ENCODE measurements around the gene GIMAP4. TPM values are rescaled to one million over a fixed set of nuclear protein-coding genes. Genes with fewer than 3 reads are reported as not detected.
"Not testable (repeated sequence)": the region's sequence is repeated elsewhere in the genome, so short reads cannot be mapped to it uniquely, and the experiment has no call there.

The GIMAP4 gene
- total RNA-seq, result 34.7 TPM
- long read RNA-seq, transcript GIMAP4-201 (3 exons, 2,060 nt), result major isoform, 36 of 45 reads
- long read RNA-seq, partial matches to known transcripts, result 4 of 45 reads
- long read RNA-seq, other reads (novel, unspliced or antisense), result 1 of 45 reads

DNA sequence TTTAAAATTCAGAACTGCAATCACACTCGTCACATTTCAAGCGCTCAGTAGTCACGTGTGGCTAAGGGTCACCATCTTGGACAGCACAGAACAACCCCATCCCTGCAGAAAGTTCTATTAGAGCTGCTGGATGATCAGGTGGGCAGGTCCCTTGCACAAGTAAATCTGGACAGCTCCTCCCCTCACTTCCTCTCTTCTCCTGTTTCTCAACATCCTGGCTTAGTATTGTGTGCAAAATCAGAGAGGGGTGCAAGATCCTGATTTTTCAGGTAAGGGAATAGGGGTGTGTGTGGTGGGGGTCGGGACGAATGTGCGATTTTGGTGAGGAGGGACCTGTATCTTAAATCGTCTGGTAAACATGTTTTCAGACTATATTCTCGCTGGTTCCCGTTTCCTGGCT lies at the start of gene GIMAP4:
TSS of gene GIMAP4 (plus strand) at position 222 of the 400 bp plus-strand sequence. CDS start 2,512 bp downstream, outside the sequence.
- DNase-seq (no peak), ATAC-seq (ENCODE audit: poor library complexity) (peak; percentile 66)
- intact Hi-C loops (cut with DNase I), result no loop called here

GRCh38 chr7:150519310-150519709 lies 47.9 kb upstream of the GIMAP4 start:
- intact Hi-C loops (cut with DNase I), result no loop called here
- DNase-seq (no peak), ATAC-seq (ENCODE audit: poor library complexity) (no peak)

- DNase-seq (no peak), ATAC-seq (ENCODE audit: poor library complexity) (no peak)
- intact Hi-C loops (cut with DNase I), result no loop called here
Observed at GRCh38 chr7:150520145-150520544, 47.0 kb upstream of the GIMAP4 start.

DNA sequence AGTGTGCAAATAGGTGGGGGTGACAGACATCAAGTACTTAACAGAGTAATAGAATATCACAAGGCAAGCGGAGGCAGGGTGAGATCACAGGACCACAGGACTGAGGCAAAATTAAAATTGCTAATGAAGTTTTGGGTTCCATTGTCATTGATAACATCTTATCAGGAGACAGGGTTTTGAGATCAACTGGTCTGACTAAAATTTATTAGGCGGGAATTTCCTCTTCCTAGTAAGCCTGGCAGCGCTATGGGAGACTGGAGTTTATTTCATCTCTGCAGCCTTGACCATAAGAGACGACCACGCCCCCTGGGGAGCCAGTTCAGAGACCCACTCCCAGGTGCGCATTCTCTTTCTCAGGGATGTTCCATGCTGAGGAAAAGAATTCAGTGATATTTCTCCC lies 44.3 kb upstream of the GIMAP4 start:
- intact Hi-C loops (cut with DNase I), result not testable (repeated sequence)

DNA sequence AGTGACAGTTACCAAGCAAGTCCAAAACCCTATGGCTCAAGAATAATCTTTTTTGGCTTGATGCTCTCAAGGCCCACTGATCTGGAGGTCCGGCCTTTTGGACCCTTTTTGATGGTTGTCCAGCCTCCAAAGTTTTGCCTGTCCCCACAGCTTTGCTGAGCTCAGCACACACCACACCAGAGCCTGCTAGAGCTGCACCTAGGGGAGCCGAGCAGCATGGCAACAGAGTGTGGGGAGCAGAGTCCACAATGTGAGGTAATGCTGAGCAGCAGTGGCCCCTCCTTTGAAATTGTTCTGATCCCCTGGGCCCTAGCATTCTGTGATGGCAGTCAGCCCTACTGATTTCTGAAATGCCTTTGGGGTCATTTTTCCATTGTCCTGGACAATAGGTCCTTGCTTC lies 43.2 kb upstream of the GIMAP4 start:
- DNase-seq (no peak), ATAC-seq (ENCODE audit: poor library complexity) (no peak)
- intact Hi-C loops (cut with DNase I), result no loop called here

More for the DNA sequence above, 44.3 kb upstream of the GIMAP4 start:
- DNase-seq; ATAC-seq (ENCODE audit: poor library complexity): not testable (repeated sequence)

DNA sequence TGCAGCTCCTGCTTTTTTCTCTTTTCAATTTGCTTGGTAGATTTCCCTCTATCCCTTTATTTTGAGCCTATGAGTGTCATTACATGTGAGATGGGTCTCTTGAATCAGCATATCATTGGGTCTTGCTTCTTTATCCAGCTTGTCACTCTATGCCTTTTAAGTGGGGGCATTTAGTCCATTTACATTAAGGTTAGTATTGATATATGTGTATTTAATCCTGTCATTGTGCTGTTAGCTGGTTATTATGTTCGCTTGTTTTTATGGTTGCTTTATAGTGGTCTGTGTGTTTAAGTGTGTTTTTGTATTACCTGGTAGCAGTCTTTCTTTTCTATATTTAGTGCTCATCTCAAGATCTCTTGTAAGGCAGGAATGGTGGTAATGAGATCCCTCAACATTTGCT lies 35.5 kb upstream of the GIMAP4 start:
- intact Hi-C loops (cut with DNase I), result no loop called here
- DNase-seq (no peak), ATAC-seq (ENCODE audit: poor library complexity) (no peak)

DNA sequence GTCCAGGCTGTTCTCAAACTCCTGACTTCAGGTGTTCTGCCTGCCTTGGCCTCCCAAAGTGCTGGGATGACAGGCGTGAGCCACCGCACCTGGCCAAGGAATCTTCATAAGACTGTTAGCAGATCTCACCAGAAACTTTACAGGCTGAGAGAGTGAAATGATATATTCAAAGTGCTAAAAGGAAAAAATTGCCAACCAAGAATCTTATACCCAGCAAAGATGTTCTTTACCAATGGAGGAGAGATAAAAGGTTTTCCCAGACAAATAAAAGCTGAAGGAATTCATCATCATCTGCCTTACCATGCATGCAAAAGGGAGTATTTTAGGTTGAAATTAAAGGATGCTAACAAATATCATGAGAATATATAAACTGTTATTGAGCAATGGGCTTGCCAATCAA lies 28.9 kb upstream of the GIMAP4 start:
- intact Hi-C loops (cut with DNase I), result no loop called here
- no peak for ATAC-seq (ENCODE audit: poor library complexity)
- no peak for DNase-seq

DNA sequence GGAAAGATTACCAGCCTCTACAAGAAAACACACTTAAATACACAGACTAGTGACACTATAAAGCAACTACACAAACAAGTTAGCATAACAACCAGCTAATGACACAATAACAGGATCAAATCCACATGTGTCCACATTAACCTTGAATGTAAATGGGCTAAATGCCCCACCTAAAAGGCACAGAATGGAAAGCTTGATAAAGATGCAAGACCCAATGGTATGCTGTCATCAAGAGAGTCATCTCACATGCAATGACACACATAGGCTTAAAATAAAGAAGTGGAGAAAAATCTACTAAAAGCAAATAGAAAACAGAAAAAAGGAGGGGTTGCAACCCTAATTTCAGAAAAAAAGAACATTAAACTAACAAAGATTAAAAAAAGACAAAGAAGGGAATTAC lies 14.0 kb upstream of the GIMAP4 start:
- intact Hi-C loops (cut with DNase I), result no loop called here
- ATAC-seq (ENCODE audit: poor library complexity) (no peak), DNase-seq (no peak)

DNA sequence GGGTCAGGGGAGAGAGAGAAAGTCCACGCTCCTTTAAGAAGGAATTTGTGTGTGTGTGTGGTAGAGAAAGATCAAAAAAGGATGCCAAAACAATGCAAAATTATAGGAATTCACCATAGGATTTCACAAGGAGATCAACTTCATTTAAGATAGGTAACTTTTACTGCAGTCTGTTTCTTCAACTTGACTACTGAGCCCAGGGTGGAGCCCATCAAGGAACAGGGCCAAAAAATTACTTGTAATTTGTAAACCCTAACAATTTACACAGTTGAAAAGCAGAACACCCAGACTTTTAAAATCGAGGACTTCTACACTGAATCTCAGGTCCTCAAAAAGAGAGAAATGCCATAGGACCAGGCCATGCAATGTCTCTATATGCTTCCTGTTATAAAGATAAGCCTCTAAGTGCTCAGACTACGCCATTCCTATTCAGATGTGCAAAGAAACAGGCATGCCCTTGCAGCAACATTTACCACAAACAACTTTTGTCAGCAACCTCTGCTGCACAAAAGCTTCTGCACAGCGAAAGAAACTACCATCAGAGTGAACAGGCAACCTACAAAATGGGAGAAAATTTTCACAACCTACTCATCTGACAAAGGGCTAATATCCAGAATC lies 10.6 kb upstream of the GIMAP4 start:
- intact Hi-C loops (cut with DNase I), result no loop called here
- DNase-seq, result no peak
- ATAC-seq (ENCODE audit: poor library complexity), result peak; percentile 75

DNA sequence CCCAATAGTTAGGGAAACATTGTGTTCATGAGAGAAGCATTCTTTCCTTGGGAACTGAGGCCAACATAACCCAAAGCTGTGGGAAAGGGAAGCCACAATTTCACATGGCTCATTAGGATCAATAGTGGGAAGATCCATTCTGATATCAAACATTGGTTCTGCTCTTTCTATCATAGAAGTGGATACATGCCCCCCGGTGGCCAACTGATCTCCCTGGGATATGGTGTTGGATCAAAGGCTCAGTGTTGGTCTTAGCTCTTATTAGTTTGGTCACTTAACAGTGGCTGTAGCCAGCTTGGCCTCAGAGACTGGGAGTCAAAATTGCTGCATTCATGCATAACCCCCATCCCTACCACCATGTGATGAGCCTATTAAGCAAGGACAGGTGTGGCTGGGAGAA lies 6.7 kb upstream of the GIMAP4 start:
- intact Hi-C loops (cut with DNase I), result no loop called here
- ATAC-seq (ENCODE audit: poor library complexity) (no peak), DNase-seq (no peak)

- ATAC-seq (ENCODE audit: poor library complexity) (no peak), DNase-seq (no peak)
- intact Hi-C loops (cut with DNase I), result no loop called here
Observed at GRCh38 chr7:150562919-150563318, 4.3 kb upstream of the GIMAP4 start.

- intact Hi-C loops (cut with DNase I), result no loop called here
- ATAC-seq (ENCODE audit: poor library complexity) (no peak), DNase-seq (no peak)
Observed at GRCh38 chr7:150564006-150564405, 3.2 kb upstream of the GIMAP4 start.

- ATAC-seq (ENCODE audit: poor library complexity), result no peak
- no peak for DNase-seq
- intact Hi-C loops (cut with DNase I), result no loop called here
Observed at GRCh38 chr7:150564566-150564965, 2.6 kb upstream of the GIMAP4 start.

DNA sequence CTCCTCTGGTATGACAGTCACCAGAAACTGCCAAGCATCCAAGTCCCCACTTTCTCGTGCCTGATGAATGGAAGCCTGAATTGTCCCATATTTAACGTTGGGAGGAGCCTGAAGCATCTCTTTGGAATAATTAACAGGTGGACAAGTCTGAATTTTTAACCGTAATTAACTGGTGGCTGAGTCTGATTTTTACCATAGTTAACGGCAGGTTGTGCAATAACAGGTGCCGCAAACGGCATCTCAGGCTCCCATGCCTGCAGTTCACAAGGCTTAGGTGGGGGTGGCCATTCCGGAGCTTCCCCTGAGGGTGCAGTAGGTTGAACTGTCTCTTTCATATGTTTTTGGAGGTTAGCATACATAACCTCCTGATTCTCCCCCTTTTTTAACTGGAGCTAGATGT lies 2.0 kb upstream of the GIMAP4 start:
- ATAC-seq (ENCODE audit: poor library complexity) (no peak), DNase-seq (no peak)
- intact Hi-C loops (cut with DNase I), result no loop called here

DNA sequence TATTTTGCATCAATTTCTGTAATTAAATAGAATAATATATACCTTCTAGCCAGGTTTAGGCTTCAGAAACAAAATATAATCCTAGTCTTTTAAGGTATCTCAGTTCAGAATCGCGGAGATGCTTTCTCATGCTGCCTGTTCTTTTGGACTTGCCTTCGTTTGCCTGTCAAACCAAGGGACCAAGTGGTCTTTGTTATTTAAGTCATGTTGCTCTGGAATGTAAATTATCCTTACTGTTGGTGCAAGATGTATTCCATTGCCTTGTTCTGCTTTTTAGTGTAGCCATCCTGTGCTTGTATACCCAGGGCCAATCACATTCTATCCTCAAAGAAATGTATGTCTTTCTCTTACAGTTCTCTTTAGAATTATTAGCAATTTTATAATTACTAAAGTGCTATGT lies 1.1 kb upstream of the GIMAP4 start:
- no peak for ATAC-seq (ENCODE audit: poor library complexity)
- intact Hi-C loops (cut with DNase I), result no loop called here
- no peak for DNase-seq

DNA sequence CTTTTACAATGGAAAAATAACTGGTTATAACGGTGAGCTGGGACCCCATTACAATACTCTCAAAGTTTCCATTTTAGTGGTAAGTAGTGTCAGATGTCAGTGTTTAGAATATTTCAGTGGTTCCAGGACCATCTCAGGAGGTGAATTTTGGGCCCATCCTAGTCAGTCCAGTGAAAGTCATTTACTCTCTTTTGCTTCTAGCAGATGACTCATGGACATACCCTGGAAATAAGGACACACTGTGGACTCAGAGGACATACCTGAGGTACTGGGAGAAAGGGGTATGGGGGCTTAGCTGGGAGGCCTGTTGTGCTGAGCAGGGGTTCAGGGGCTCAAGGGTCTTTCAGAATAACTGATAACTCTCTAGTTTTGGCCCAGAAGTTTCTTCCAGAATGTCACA lies 618 bp upstream of the GIMAP4 start:
- DNase-seq (no peak), ATAC-seq (ENCODE audit: poor library complexity) (no peak)
- intact Hi-C loops (cut with DNase I), result no loop called here

GRCh38 chr7:150567871-150568301 lies 696 bp downstream of the GIMAP4 start:
- ATAC-seq (ENCODE audit: poor library complexity) (peak; percentile 31), DNase-seq (no peak)
- intact Hi-C loops (cut with DNase I), result no loop called here

GRCh38 chr7:150568714-150569113 lies 1.5 kb downstream of the GIMAP4 start:
- peak; percentile 69 for ATAC-seq (ENCODE audit: poor library complexity)
- DNase-seq, result no peak
- intact Hi-C loops (cut with DNase I), result no loop called here

DNA sequence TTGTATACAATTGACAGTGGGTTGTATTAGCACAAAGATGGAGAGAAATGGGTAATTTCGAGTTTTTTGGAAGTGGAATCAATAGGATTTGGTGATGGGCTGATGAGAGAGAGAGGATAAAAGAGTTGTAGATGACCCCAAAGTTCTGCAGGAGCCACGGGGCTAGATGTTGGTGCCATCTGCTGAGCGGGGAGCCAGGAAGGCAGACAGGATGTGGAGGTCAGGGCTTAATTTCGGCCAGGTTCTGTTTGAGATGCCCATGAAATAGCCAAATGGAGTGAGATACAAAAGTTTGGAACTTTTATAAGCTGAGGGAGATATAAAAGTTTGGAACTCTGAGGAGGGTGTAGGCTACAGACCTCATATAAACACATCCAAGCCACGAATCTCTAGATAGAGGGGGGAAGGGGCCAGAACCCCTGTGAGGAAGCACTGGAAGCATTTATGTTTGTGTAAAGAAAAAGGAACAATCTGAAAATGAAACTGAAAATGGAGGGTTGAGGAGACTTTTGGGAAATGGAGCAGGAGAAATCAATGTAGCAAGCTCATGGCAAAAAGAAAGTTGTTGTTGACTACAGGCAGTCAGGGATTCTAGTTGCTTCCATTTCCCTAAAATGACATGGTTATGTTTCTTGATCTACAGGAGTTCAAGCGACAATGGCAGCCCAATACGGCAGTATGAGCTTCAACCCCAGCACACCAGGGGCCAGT lies 2.2 kb downstream of the GIMAP4 start:
- no peak for DNase-seq
- intact Hi-C loops (cut with DNase I), result no loop called here
- no peak for ATAC-seq (ENCODE audit: poor library complexity)

All from Right ventricle myocardium superior (tissue), 1 donor.